ENCODE results near the gene C1orf159. TPM values are rescaled to one million over a fixed set of nuclear protein-coding genes. Genes with fewer than 3 reads are reported as not detected.

Gene C1orf159
- total RNA-seq, 1 experiment from 2014 or later = 32.0 TPM

DNA sequence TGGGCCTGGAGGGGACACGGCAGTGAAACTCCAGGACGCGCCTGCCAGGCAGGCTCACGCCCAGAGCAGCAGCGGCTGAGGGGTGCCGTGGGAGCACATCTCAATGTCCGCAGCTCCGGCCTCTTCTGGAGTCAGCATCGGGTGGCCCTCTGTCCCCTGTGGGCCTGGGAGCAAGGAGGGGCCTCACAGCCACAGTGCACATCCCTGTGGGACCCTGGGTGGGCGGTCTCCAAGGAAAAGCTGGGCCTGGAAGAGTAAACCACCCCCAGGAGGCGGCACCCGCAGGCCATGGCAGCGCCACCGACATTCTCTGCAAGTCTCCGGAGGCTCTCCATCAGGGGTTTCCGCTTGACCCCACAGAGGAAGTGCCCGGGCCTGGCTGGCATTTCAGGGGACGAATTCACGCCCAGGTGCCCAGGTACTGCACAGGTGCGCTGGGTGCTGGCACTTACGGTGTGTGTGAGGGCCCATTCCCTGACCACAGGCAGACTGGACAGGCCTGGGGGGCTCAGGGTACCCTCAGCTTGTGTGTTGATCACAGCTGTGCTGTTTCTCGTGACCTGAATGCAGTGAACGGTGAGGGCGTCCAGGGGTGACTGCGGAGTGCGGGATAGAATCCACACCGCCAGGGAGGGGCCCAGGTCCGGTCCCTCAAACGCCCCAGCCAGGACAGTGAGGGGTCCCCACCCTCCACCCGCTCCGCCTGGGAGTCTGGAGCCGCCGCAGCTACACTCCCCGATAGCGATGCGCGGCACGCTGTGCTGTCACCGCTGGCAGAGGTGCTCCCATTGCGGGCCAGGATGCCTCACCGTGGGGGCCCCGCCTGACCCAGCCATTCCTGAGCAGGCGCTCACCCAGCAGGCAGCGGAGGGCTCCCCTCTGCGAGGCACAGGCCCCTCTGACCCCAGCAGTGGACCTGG is 25.2 kb downstream of the C1orf159 start:
- Histone ChIP-seq H3K4me3 (ENCODE audit: insufficient read depth, low read depth, low read length) (no peak overlapping the region), H3K27me3 (ENCODE audit: control insufficient read depth, insufficient read depth, low read length) (no peaks in the 10 kb centered on the region), H3K36me3 (replicated peaks; ENCODE audit: control insufficient read depth, insufficient read depth, low read length) (no peaks in the 10 kb centered on the region)
- DNase-seq = peak; percentile 61

DNA sequence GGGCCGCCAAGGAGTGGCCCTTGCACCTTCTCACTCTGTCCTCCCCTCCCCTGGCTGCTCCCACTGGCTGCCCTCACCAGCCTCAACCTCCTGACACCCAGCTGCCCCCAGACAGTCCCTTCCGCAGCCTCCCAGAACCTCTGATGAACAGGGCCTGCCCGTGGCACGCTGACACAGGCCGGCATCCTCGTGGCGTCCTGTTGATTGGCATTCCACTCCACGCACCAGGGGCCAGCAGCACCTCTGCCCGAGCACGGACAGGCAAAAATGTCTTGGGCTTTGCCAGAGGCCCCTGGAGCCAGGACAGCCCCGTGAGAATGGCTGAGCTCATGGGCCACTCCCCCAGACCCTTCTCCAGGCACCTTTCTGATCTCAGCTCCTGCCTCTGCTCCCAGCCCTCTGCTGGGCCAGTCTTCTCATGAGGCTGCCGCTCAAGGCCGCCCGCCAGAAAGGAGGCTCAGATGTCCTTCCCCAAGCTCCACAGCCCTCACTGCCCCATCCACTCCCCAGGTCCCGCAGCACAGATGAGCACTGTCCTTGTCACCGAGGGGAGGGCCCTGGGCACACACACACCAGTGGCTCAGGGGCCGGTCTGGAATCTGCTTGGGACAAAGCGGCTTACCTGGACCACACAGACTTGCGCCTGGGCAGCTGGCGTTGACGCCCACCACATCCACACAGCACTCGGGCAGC is 26.0 kb downstream of the C1orf159 start:
- peak; percentile 55 for DNase-seq
- no peak overlapping the region for H3K4me3 ChIP-seq (ENCODE audit: insufficient read depth, low read depth, low read length)
- H3K27me3 ChIP-seq (ENCODE audit: control insufficient read depth, insufficient read depth, low read length) = no peaks in the 10 kb centered on the region
- no peaks in the 10 kb centered on the region for H3K36me3 ChIP-seq (replicated peaks; ENCODE audit: control insufficient read depth, insufficient read depth, low read length)

DNA sequence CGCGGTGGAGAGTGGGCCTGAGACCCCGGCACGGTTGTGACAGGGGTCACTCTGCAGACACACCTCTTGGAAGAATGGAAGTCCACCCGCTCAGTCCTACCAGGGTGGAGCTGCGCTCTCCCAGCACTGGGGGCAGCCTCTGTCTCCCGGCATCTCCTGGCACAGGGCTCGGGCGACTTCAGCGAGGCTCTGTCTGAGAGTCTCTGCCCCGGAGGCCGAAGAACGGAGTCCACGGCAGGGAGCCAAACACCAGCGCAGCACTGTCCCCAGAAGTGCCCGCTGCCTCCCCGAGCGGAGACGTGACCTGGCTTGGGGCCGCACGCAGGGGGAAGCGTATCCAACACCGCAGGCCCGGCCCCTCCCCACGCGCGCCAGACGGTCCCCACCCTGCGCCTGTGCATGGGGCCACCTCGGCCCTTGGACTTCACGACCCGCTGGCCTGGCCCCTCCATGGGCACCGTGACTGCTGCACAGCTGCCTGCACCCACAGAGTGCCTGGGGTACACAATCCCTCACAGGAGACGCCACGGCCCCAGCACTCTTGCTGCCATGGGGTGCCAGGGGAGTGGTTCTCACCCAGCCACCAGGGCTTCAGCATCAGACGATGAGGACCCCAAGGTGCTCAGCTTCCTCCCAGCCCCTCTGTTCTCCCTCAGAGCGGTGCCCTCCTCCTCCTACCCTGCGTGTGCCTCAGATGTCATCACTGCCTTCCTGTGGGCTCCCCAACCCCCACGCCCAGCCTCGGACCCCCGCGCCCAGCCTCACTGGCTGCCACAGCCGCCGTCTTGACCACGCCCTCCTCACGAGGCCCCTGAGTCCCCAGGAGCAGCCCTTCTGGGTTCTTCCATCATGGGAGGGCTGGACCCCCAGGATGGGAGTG is 26.8 kb downstream of the C1orf159 start:
- Histone ChIP-seq H3K36me3 (replicated peaks; ENCODE audit: control insufficient read depth, insufficient read depth, low read length) (no peaks in the 10 kb centered on the region), H3K4me3 (ENCODE audit: insufficient read depth, low read depth, low read length) (no peak overlapping the region), H3K27me3 (ENCODE audit: control insufficient read depth, insufficient read depth, low read length) (no peaks in the 10 kb centered on the region)
- peak; percentile 70 for DNase-seq

DNA sequence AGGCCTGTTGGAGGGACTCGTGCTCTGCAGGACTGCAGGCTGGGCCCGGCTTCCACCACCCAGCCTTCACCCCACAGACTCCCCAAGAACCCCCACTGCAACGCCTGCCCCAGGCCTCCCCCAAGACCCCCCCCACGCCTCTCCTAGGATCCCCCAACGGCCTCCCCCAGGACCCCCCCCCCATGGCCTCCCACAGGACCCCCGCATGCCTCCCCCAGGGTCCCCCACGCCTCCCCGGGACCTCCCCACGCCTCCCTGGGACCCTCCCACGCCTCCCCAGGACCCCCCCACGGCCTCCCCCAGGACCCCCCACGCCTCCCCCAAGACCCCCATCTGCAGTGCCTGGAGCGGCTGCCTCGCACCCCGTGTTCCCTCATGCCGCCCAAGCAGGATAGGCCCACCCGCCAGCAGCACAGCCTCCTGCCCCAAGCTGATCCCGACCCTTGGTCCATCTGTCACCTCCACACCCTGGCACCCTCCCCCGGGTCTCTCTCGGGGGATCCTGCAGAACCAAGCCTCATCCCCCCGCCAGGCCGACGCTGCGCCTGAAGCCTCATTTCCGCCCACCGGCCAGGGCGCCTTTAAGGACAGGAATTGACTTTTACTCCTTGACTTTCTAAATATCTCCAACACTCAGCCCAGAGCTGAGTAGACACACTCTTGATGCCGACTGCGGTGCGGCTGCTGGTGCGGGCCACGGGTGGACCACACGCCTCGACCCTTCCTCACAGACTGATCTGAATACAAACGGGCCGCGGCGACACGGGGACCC is 27.7 kb downstream of the C1orf159 start:
- H3K4me3 ChIP-seq (ENCODE audit: insufficient read depth, low read depth, low read length) = no peak overlapping the region
- no peaks in the 10 kb centered on the region for H3K36me3 ChIP-seq (replicated peaks; ENCODE audit: control insufficient read depth, insufficient read depth, low read length)
- no peaks in the 10 kb centered on the region for H3K27me3 ChIP-seq (ENCODE audit: control insufficient read depth, insufficient read depth, low read length)
- peak; percentile 76 for DNase-seq

DNA sequence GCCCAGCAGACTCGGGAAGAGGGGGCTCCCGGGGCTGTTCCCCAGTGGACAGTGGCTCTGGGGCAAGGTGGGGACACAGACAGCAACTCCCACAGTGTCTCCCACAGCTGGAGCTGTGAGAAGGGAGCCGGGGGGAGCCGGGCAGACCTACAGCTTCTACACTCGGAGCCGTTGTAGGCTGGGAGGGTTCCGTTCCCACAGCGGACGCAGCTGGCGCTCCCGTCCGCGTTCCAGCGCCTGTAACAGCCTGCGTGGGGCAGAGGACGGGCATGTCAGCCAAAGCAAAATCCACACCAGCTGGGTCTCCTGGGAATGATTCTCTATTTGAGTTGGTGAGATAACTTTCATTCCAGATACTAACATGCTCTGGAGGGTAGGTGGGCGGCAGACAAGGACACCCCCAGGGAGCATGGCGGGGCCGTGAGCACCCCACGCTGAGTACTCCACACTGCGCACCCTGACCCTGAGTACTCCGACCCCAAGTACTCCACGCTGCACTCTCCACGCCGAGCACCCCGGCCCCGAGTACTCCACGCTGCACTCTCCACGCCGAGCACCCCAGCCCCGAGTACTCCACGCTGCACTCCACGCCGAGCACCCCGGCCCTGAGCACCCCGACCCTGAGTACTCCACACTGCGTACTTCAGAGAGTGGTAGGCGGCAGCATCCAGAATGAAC is 28.4 kb downstream of the C1orf159 start:
- no peaks in the 10 kb centered on the region for H3K36me3 ChIP-seq (replicated peaks; ENCODE audit: control insufficient read depth, insufficient read depth, low read length)
- H3K27me3 ChIP-seq (ENCODE audit: control insufficient read depth, insufficient read depth, low read length) = no peaks in the 10 kb centered on the region
- no peak for DNase-seq
- H3K4me3 ChIP-seq (ENCODE audit: insufficient read depth, low read depth, low read length) = no peak overlapping the region

DNA sequence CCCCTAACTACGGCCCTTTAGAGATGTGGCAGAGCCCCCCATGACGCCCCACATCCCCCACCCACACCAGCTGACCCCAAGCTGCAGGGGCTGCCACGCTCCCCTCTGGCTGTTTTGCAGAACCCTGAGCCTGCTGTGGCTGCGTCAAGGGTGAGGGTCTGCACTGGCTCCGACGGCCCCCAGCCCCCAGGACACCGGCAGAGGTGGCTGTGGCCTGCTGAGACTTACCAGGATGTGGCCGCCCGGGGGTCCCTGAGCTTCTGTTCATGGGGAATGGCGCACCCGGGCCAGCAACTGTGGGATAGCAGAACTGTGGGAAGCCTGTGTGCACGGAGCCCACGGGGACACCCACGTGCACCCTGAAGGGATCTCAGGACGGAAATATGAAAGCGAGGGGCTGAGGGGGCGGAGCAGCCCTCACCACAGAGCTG is 29.0 kb downstream of the C1orf159 start:
- peak; percentile 48 for DNase-seq
- Histone ChIP-seq H3K36me3 (replicated peaks; ENCODE audit: control insufficient read depth, insufficient read depth, low read length) (no peaks in the 10 kb centered on the region), H3K27me3 (ENCODE audit: control insufficient read depth, insufficient read depth, low read length) (no peaks in the 10 kb centered on the region), H3K4me3 (ENCODE audit: insufficient read depth, low read depth, low read length) (no peak overlapping the region)

DNA sequence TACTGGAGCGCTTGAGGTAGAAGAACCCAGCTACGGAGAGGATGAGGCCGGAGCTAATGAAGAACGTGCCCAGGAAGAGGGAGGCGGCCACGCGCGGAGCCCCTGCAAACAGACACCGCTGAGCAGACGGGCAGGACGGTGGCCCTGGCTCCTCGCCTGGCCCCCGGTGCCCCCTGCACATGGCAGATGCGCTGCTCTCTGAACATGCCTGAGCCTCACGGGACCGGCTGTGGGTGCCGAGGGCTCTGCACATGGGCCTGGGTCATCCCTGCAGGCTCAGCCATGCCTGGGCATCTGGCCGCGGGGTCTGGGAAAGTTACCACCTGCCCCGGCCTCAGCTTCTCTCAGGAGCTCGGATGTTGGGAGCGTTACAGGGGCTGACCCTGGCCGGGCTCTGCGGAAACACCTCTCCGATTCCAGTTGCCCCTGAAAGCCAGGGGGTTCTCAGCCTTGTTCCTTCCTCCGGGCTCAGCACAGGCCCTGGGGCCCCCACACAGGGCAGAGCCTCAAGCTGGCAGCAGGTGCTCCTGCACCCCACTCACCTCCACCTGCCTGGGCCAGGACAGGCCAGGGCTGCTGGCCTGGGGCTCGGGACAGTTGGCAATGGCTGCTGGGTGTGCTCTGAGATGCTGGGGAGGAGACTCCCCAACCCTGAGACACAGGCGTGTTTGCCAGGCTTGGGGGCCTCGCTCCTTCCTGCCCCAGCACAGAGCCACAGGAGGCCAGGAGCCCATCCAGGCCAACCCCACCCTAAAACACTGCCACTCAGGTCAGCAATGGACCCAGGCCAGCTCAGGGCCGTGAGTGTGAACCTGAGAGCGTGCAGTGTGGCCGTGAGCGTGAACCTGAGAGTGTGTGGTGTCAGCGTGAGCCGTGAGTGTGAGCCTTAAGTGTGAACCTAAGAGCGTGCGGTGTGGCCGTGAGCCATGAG is 29.7 kb downstream of the C1orf159 start:
- H3K4me3 ChIP-seq (ENCODE audit: insufficient read depth, low read depth, low read length) = no peak overlapping the region
- H3K27me3 ChIP-seq (ENCODE audit: control insufficient read depth, insufficient read depth, low read length) = no peaks in the 10 kb centered on the region
- H3K36me3 ChIP-seq (replicated peaks; ENCODE audit: control insufficient read depth, insufficient read depth, low read length) = no peaks in the 10 kb centered on the region
- DNase-seq = peak; percentile 46

DNA sequence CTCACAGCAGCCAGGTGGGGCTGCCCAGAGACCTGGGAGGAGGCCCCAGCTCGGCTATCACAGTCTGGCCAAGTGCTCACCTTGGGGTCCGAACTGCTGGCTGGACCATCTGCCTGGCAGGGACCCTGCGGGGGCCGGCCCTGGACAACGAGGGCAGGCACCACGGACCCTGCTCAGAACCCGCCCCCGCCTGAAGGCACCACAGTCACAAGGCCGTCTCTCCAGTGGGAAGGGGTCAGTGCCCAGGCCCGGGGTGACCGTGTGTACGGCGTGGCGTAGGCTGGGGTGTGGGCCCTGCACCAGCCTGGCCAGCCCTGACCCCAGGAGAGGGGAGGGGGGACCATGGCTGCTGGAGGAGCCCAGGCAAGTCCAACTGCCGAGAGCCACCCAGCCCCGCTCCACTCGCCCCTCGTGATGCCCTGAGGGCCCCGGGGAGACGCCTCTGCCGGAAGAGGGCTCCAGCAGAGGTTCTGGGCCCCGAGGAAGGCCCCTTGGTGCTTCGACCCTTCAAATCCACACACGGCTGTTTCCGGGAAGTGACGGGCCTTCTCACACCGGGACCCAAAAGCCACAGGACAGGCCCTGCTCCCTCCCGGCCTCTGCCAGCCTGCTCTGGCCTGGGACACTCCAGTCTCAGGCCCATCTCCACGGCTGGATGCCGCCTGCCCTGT is 30.6 kb downstream of the C1orf159 start:
- H3K4me3 ChIP-seq (ENCODE audit: insufficient read depth, low read depth, low read length) = no peak overlapping the region
- H3K36me3 ChIP-seq (replicated peaks; ENCODE audit: control insufficient read depth, insufficient read depth, low read length) = no peaks in the 10 kb centered on the region
- peak; percentile 51 for DNase-seq

DNA sequence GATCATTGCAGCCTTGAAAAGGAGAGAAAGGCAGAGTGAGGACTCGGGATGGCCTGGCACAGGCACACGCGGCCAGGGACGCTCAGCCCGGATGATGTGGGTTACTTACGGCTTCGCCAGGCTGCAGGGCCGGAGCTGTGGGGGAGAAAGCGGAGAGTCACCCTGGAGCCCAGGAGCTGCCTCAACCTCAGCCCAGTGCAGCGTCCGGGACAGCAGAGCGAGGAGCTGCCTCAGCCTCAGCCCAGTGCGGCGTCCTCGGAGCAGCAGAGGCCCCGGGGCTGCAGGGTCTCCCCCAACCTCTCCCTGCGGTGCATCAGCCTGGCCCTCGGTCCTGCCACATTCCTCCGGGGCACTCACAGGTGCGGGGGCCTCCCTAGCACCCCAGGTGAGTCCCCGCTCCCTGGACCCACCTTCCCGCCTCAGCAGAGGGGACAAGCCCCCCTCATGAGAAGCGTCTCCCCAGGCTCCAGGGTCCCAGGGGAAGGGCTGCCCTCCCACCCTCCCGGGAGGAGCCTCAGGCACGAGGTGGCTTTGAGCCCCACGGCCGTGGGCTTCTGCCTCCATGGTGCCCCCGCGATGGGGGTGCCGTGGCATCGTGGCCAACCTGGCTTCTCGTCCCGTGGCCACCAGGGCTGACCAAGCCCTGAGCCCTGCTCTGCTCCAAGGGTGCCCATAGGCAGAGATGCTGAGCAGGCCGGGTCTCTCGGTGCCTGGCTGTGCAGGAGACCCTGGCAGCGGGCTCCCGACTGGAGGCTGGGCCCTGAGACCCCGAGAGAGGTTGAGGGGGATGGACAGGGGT is 31.3 kb downstream of the C1orf159 start:
- Histone ChIP-seq H3K4me3 (ENCODE audit: insufficient read depth, low read depth, low read length) (no peak overlapping the region), H3K27me3 (ENCODE audit: control insufficient read depth, insufficient read depth, low read length) (peaks cover 2% of the 10 kb centered on the region; the same call in 1 of the 2 replicates), H3K36me3 (replicated peaks; ENCODE audit: control insufficient read depth, insufficient read depth, low read length) (no peaks in the 10 kb centered on the region)
- peak; percentile 50 for DNase-seq

More for the DNA sequence above, 30.6 kb downstream of the C1orf159 start:
- no peaks in the 10 kb centered on the region for H3K27me3 ChIP-seq (ENCODE audit: control insufficient read depth, insufficient read depth, low read length)

DNA sequence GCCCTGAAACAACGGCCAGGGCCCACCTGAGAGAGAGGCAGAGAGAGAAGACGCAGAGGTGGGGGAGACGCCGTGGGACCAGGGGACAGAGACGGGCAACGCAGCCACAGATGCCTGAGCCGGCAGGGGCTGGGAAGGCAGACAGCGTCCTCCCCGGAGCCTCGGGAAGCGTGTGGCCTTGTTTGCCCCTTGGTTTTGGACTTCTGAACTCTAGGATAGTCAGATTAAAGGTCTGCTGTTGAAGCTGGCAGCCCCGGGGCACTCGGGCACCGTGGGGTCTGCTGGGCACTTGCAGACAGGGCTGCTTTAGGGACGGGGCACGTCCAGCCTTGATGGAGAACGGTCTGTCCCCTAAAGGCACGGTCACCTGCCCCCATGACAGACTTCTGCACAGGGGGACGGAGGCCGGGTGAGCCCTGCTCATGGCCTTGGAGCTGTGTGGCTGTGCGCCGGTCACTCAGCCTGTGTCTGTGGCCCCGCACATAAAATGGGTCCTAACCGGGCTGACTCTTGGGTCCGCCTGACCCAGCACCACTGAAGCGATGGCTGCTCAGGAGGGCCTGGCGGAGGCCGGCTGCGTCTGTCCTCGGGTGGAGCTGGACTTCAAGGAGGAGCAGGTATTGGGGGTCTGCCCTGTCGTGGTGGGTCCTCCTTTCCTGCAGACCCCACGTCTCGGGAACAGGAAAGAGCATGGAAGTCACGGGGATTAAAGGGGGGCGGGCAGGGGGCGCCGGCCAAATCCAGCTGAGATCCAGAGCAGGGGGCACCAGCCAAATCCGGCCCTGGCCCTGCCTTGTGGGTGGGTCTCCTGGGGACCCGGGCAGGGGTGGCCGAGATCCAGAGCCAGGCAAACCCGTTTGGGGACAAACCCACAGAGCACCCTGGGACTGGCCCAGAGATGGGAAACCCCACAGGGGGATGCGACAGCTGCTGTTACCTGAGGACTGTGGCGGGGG is 32.2 kb downstream of the C1orf159 start:
- H3K36me3 ChIP-seq (replicated peaks; ENCODE audit: control insufficient read depth, insufficient read depth, low read length) = no peaks in the 10 kb centered on the region
- H3K27me3 ChIP-seq (ENCODE audit: control insufficient read depth, insufficient read depth, low read length) = peaks cover 6% of the 10 kb centered on the region
- H3K4me3 ChIP-seq (ENCODE audit: insufficient read depth, low read depth, low read length) = no peak overlapping the region
- peak; percentile 43 for DNase-seq
